Right forelimb (tissue), 1 donor: ENCODE data around the gene KRABD2.
"Not testable (repeated sequence)": the region's sequence is repeated elsewhere in the genome, so short reads cannot be mapped to it uniquely, and the experiment has no call there.

Source experiments
- DNase-seq: peaks from one replicate; pipeline ENCODE4 v3.0.0-alpha.2; 2018

The KRABD2 gene

GRCh38 chr17:8360260-8360659 lies 16.2 kb downstream of the KRABD2 start:
- DNase-seq, result no peak

- no peak for DNase-seq
Observed at GRCh38 chr17:8359769-8360168, 16.7 kb downstream of the KRABD2 start.

- no peak for DNase-seq
Observed at GRCh38 chr17:8357910-8358309, 18.6 kb downstream of the KRABD2 start.

DNA sequence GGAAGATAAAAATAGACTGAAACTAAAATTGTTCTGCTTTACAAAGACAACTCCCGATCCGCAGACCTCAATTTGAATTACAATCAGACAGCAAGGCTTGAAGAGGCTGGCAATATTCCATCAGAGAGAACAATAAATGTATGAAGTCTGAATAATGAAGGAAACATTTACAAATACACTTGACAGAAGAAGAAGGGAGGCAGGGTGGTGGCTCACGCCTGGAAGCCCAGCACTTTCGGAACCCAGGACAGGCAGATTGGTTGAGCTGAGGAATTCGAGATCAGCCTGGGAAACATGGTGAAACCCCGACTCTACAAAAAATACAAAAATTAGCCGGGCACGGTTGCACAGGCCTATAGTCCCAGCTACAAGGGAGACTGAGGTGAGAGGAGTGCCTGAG lies 22.3 kb downstream of the KRABD2 start:
- no peak for DNase-seq

GRCh38 chr17:8353736-8354135 lies 22.8 kb downstream of the KRABD2 start:
- no peak for DNase-seq

DNA sequence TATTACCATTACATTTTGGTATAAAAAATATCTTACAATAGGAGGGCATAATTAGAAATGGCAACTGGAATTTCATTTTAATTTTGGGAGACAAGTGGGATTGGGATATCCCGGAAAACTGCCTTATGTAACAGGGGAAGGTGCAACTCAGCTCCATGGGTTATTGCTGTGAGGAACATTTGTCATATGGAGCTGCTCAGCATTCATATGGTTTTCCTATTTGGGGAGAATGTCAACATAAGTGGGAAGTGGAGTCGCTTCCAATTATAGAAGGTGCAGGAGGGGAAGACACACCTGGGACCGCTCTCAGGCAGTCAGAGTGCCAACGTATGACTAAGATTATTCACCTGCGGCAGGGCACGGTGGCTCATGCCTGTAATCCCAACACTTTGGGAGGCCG lies 26.2 kb downstream of the KRABD2 start:
- no peak for DNase-seq

- DNase-seq, result not testable (repeated sequence)
Observed at GRCh38 chr17:8347001-8347400, 29.5 kb downstream of the KRABD2 start.

DNA sequence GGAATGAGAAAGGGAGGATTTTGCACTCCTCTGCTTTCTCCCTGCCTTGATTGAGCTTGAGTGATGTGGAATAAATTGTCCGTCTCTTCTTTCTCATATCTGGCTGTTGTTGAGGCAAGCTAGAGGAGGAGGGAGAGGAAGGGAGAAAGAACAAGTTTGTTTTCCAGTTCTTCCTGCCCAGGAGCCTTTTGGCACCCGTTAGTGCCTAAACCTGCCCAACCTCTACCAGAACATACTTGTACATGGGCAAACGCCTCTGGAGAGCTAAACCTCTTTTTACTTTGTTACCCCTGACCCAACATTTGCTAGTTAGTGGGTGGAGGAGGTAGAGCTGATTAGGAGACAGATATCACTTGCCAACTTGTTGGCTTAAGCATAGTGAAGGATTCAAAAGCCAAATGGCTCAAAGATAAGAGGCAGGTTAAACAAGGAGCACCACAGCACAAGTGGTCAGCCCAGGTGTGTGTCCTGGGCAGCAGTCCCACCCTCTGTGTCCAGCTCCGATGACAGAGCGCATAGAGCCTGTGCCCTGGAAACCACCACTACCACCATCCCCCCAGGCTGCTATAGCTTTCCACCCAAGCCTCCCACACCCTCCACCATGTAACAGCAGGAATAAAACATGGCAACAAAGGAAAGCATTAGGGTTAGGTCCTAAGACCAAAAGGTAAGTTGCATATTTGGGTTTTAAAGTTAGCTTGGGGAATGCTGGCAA lies 30.4 kb downstream of the KRABD2 start:
- no peak for DNase-seq

DNA sequence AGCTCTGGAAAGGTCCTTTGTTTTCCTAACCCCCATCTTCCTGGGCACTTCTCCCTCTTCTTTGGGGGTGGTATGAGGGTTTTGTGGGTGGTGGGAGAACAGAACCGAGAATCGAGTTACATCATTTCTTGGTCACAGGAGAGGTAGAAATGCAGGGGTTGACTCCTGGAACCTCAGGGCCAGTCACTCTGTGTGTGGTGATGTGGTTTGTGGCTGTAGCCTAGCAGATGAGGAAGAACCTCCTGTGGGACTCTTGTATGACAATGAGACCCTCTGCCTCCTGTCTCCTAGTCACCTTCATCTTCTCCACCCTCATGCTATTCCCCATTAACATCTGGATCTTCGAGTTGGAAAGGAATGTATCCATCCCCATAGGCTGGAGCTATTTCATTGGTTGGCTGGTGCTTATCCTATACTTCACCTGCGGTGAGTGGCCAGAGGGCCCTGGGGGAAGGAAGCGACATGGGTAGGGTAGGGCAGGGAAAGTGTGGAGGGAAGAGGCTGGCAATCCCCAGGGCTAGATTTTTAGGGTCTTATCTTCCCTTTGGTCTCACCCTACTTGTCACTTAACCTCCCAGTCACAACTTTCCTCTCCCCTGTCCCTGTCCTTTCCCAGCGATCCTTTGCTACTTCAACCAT lies 31.3 kb downstream of the KRABD2 start:
- DNase-seq, result no peak

DNA sequence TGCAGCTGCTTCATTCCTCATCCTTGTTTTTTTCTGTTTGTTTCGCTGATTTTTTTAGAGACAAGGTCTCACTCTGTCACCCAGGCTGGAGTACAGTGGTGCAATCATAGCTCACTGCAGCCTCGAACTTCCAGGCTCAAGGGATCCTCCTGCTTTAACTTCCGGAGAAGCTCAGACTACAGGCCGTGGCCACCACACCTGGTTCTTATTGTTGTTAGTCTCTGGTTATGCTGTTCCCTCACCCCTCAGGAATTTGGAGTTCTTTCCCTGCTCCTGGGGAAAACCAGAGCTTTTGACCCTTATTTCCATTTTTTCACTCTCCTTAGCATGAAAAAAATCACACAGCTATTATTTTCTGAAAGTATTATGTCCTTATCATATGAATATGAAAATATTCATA lies 35.0 kb downstream of the KRABD2 start:
- DNase-seq, result no peak

- no peak for DNase-seq
Observed at GRCh38 chr17:8339540-8339939, 37.0 kb downstream of the KRABD2 start, which contains the start of gene ODF4. TSS of gene ODF4 (plus strand) at chr17:8339840. CDS start at chr17:8340052, 212 bp downstream.

- DNase-seq, result no peak
Observed at GRCh38 chr17:8338753-8339140, 37.8 kb downstream of the KRABD2 start.

DNA sequence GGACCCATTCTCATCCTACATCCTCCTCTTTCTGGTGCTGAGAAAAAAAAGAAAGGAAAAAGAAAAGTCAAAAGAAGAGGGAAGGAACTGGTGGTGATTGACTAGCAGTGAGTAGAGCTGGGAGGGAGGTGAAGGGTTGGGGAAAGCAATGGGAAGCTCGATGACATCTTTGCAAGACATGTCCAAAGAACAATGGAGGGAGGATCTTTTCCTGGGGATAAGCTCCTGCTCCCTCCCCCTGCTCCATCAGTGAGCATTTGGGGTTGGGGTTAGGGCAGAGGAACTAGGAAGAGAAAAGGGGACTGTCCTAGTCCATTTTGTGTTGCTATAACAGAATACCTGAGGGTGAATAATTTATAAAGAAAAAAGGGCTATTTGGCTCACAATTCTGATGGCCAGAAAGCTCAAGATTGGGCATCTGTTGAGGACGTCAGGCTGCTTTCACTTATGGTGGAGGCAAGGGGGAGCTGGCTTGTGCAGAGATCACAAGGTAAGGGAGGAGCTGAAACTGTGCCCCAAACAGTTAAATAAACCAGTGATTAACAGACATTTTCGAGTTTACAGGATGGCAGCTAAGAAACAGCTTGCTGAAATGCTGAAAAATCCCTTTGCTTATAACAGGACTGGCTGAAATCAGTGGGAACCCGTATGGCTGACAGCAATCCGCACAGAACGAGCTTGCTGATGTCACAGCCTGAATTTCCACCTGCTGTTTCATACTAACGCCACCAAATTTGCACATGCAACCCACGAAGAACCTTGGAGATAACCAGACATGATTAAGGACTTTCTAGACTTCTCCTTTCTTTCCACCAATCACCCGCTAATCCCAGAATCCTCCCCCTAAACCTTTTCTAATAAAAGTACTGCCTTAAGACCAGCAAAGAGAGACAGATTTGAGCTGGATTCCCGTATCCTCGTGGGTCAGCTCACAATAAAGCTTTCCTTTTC lies 38.4 kb downstream of the KRABD2 start:
- no peak for DNase-seq

GRCh38 chr17:8333281-8333680 lies 43.2 kb downstream of the KRABD2 start:
- no peak for DNase-seq

- no peak for DNase-seq
Observed at GRCh38 chr17:8332688-8333087, 43.8 kb downstream of the KRABD2 start.

- DNase-seq, result no peak
Observed at GRCh38 chr17:8332128-8332527, 44.4 kb downstream of the KRABD2 start.

- DNase-seq, result no peak
Observed at GRCh38 chr17:8327303-8327649, 49.2 kb downstream of the KRABD2 start.
